Liver (tissue), 9 donors: ENCODE data around the gene PEX5. TPM values are rescaled to one million over a fixed set of nuclear protein-coding genes. Genes with fewer than 3 reads are reported as not detected.

ENCODE experiments used
- DNase-seq: peaks from one replicate; pipeline ENCODE4 v3.0.0-alpha.2; 2017; ENCODE audit warnings: low spot score
- H3K27ac ChIP-seq, 2 donors: one replicate each; pipeline ENCODE4 v1.7.0; 2013; ENCODE audit warnings: inconsistent platforms in 2 of 2, low read length in 2 of 2, control low read depth in 1 of 2, low read depth in 1 of 2, mild to moderate bottlenecking in 1 of 2
- H3K27me3 ChIP-seq, 4 donors: one replicate each; pipeline versions ENCODE4 v1.6.1 to v1.7.0; 2013; ENCODE audit warnings: low read length in 3 of 4, inconsistent platforms in 1 of 4, mild to moderate bottlenecking in 1 of 4, moderate library complexity in 1 of 4; ENCODE audit not compliant: control insufficient read depth in 4 of 4, insufficient read depth in 4 of 4
- H3K36me3 ChIP-seq, 4 donors: one replicate each; pipeline versions ENCODE4 v1.6.1 to v1.7.0; 2013; ENCODE audit warnings: low read length in 3 of 4, mild to moderate bottlenecking in 3 of 4, low read depth in 1 of 4, moderate library complexity in 1 of 4; ENCODE audit not compliant: control insufficient read depth in 4 of 4, insufficient read depth in 3 of 4
- H3K4me1 ChIP-seq, 4 donors: one replicate each; pipeline versions ENCODE4 v1.6.1 to v1.7.0; 2013; ENCODE audit warnings: low read length in 3 of 4, mild to moderate bottlenecking in 3 of 4, moderate library complexity in 1 of 4; ENCODE audit not compliant: control insufficient read depth in 4 of 4, insufficient read depth in 4 of 4
- H3K4me3 ChIP-seq, 3 donors: one replicate each; pipeline versions ENCODE4 v1.6.1 to v1.7.0; 2013; ENCODE audit warnings: low read length in 3 of 3, control low read depth in 1 of 3, low read depth in 1 of 3, mild to moderate bottlenecking in 1 of 3
- H3K9ac ChIP-seq, 2 donors: one replicate each; pipeline ENCODE4 v1.7.0; 2013; ENCODE audit warnings: low read length in 2 of 2, mild to moderate bottlenecking in 2 of 2, moderate library complexity in 2 of 2, control low read depth in 1 of 2, low read depth in 1 of 2
- H3K9me3 ChIP-seq, 4 donors: one replicate each; pipeline versions ENCODE4 v1.6.1 to v1.7.0; 2013; ENCODE audit warnings: low read length in 3 of 4; ENCODE audit not compliant: control insufficient read depth in 4 of 4
- EGR1 ChIP-seq, 2 donors: IDR thresholded peaks; 2 replicates each; pipeline ENCODE4 v1.6.1; 2016 to 2018; ENCODE audit warnings: antibody characterized with exemption in 2 of 2, low read depth in 2 of 2
- FOXA1 ChIP-seq: IDR thresholded peaks from 2 replicates; pipeline ENCODE4 v1.6.1; 2016; ENCODE audit warnings: antibody characterized with exemption
- FOXA2 ChIP-seq: IDR thresholded peaks from 2 replicates; pipeline ENCODE4 v1.6.1; 2016; ENCODE audit warnings: antibody characterized with exemption
- GABPA ChIP-seq, 2 donors: IDR thresholded peaks in 1 of 2; conservative IDR thresholded peaks in 1 of 2; 2 replicates each; pipeline ENCODE4 v1.6.1; 2016; ENCODE audit warnings: antibody characterized with exemption in 2 of 2, mild to moderate bottlenecking in 1 of 2, moderate library complexity in 1 of 2
- HNF4A ChIP-seq, 2 donors: conservative IDR thresholded peaks; 2 replicates each; pipeline ENCODE4 v1.6.1; 2016; ENCODE audit warnings: antibody characterized with exemption in 2 of 2, mild to moderate bottlenecking in 2 of 2
- HNF4G ChIP-seq: IDR thresholded peaks from 2 replicates; pipeline ENCODE4 v1.6.1; 2016; ENCODE audit warnings: antibody characterized with exemption
- NR2F2 ChIP-seq: IDR thresholded peaks from 2 replicates; pipeline ENCODE4 v1.6.1; 2016; ENCODE audit warnings: antibody characterized with exemption
- RAD21 ChIP-seq, 2 donors: IDR thresholded peaks; 2 replicates each; pipeline ENCODE4 v1.6.1; 2016; ENCODE audit warnings: antibody characterized with exemption in 2 of 2, mild to moderate bottlenecking in 2 of 2
- RXRA ChIP-seq, 2 donors: IDR thresholded peaks; 2 replicates each; pipeline ENCODE4 v1.6.1; 2017 to 2018; ENCODE audit warnings: antibody characterized with exemption in 2 of 2, mild to moderate bottlenecking in 1 of 2
- SP1 ChIP-seq: IDR thresholded peaks from 2 replicates; pipeline ENCODE4 v1.6.1; 2018; ENCODE audit warnings: antibody characterized with exemption, mild to moderate bottlenecking
- TAF1 ChIP-seq: conservative IDR thresholded peaks from 2 replicates; pipeline ENCODE4 v1.6.1; 2016; ENCODE audit warnings: antibody characterized with exemption, mild to moderate bottlenecking
- YY1 ChIP-seq: IDR thresholded peaks from 2 replicates; pipeline ENCODE4 v1.6.1; 2016; ENCODE audit warnings: antibody characterized with exemption, mild to moderate bottlenecking
- WGBS: extraction: QIAGEN DNeasy Blood & Tissue Kit; methylation state at CpG from one replicate; pipeline ENCODE4 v1.1.7; 2013; 5-methylcytosine and 5-hydroxymethylcytosine counted together
- polyA plus RNA-seq, 2 donors: library from polyadenylated mRNA; stranded (reverse) in 1 of 2; unstranded in 1 of 2; fragments of 200-250 nt in 1 of 2; fragments of >200 nt in 1 of 2; fragmentation: Nextera tagmentation in 1 of 2; extraction: Ambion mirVana in 1 of 2; gene quantifications; one replicate each; pipeline versions ENCODE4 v1.2.1 to v1.2.3, GENCODE V29; 2013 to 2015
- total RNA-seq, 2 donors: library from RNA; depleted of rRNA; stranded (reverse); fragments of >200 nt; gene quantifications; one replicate each; pipeline ENCODE4 v1.2.3, GENCODE V29; 2014
- TF ChIP-seq, protein P1 (sequence below): IDR thresholded peaks from 2 replicates; pipeline ENCODE4 v1.6.1; 2016; ENCODE audit warnings: antibody characterized with exemption
- TF ChIP-seq, protein P2 (sequence below): IDR thresholded peaks from 2 replicates; pipeline ENCODE4 v1.6.1; 2016; ENCODE audit warnings: antibody characterized with exemption, mild to moderate bottlenecking
- TF ChIP-seq, protein P3 (sequence below): IDR thresholded peaks from 2 replicates; pipeline ENCODE4 v1.6.1; 2016; ENCODE audit warnings: antibody characterized with exemption
- TF ChIP-seq, protein P4 (sequence below): fragments of 150-350 bp; IDR thresholded peaks from 2 replicates; pipeline ENCODE4 v1.5.1; 2017; ENCODE audit warnings: improper control_type of control experiment, low read depth, low read length; ENCODE audit not compliant: missing input control
- TF ChIP-seq, protein P5 (sequence below): IDR thresholded peaks from 2 replicates; pipeline ENCODE4 v1.6.1; 2016; ENCODE audit warnings: antibody characterized with exemption
- donor health status: healthy.
- donor health status: healthy.
- donor health status: healthy.
- donor health status: healthy.
- donor health status: healthy.

PEX5 gene
- total and polyA plus RNA-seq, 4 donors, result 5.7 to 37.9 (median 22.8) TPM

DNA sequence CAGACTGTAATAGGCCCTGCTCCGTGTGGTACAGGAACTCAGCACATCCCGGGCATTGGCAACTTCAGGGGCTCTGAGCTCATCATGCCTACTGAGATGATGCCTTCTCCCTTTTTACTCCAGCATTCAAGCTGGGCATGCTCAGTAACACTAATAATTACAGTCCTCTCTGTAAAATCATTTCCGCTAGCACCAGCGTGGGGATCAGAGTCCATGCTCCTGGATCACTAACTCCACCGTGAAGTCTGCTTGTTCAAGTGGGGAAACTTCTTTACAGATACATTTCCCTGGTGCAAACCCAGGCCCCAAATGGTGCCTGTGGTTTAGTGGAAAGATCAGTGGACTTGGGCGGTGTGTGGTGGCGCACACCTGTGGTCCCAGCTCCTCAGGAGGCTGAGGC, 42.6 kb upstream of the PEX5 start:
- WGBS, result 73% methylated on average over 7 of the region's 7 CpGs
- peaks cover 4 to 38% (median 31%) of the 10 kb centered on the region in 4 donors for H3K36me3 ChIP-seq
- no peak overlapping the region for H3K4me3 ChIP-seq
- H3K27ac ChIP-seq, result peak overlapping the region in 1 of 2 donors; percentile 49
- H3K9ac ChIP-seq, result no peak overlapping the region
- H3K4me1 ChIP-seq, result peaks cover 3 to 42% (median 26%) of the 10 kb centered on the region in 4 donors
- DNase-seq, result no peak
- H3K27me3 ChIP-seq, result no peaks in the 10 kb centered on the region
- TF ChIP-seq RXRA (IDR thresholded peaks at IDR 0.05), result peak in 1 of 2 donors; percentile 5
- no peak for TF ChIP-seq FOXA2
- no peak for TF ChIP-seq NR2F2
- TF ChIP-seq HNF4A (conservative IDR thresholded peaks at IDR 0.05), result peak; percentile 68 to 69
- TF ChIP-seq SP1, result peak; percentile 34
- no peaks in the 10 kb centered on the region for H3K9me3 ChIP-seq

DNA sequence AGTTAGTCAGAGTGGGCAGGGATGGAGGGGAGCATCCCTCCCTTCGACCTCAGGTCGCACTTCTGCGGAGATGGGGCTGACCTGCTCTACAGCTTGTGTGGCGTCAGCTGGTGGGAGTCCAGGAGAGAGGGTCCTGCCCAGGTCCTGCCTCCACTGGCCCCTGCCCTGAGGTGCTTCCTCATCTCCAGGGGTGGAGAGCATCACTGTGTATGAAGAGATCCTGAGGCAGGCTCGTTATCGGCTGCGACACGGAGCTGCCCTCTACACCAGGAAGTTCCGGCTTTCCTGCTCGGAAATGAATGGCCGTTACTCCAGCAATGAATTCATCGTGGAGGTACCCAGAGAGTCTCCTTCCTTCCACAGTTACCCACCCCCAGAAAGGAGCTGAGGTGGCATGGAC, 39.1 kb upstream of the PEX5 start:
- Histone ChIP-seq H3K27ac (peak overlapping the region in 1 of 2 donors; percentile 22), H3K9me3 (no peaks in the 10 kb centered on the region), H3K4me3 (no peak overlapping the region), H3K27me3 (no peaks in the 10 kb centered on the region), H3K36me3 (peaks cover 4 to 30% (median 26%) of the 10 kb centered on the region in 4 donors), H3K4me1 (peaks cover 0 to 47% (median 43%) of the 10 kb centered on the region in 4 donors), H3K9ac (no peak overlapping the region)
- TF ChIP-seq FOXA2 (no peak), RAD21 (IDR thresholded peaks at IDR 0.05) (no peak)
- WGBS, result 91% methylated on average over 12 of the region's 12 CpGs
- DNase-seq, result no peak

DNA sequence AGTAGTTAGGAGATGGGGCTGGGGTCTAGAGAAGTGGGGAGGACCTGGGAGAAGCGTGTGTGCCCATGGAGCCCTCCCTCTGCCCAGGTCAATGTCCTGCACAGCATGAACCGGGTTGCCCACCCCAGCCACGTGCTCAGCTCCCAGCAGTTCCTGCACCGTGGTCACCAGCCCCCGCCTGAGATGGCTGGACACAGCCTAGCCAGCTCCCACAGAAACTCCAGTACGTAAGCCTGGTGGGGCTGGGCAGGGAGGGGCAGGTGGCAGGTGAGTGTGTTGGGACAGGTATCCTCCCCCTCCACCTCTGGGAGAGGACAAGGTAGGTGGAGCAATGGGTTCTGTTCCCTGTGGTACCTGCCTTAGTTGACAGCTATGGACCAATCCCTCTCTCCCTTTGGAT, 38.6 kb upstream of the PEX5 start:
- no peaks in the 10 kb centered on the region for H3K9me3 ChIP-seq
- peaks cover 0 to 52% (median 45%) of the 10 kb centered on the region in 4 donors for H3K4me1 ChIP-seq
- H3K4me3 ChIP-seq, result no peak overlapping the region
- no peak overlapping the region for H3K9ac ChIP-seq
- H3K27ac ChIP-seq, result peak overlapping the region; percentile 22 to 27
- H3K36me3 ChIP-seq, result peaks cover 4 to 32% (median 27%) of the 10 kb centered on the region in 4 donors
- no peaks in the 10 kb centered on the region for H3K27me3 ChIP-seq
- DNase-seq, result no peak
- 85% methylated on average over 6 of the region's 6 CpGs for WGBS
- TF ChIP-seq HNF4G (no peak), RXRA (IDR thresholded peaks at IDR 0.05) (no peak), EGR1 (IDR thresholded peaks at IDR 0.05; ENCODE audit: low read depth in 2 of 2) (no peak), RAD21 (IDR thresholded peaks at IDR 0.05) (no peak), HNF4A (conservative IDR thresholded peaks at IDR 0.05) (no peak), YY1 (no peak), FOXA1 (no peak), TAF1 (no peak), GABPA (IDR thresholded peaks at IDR 0.05 in 1 of 2, conservative IDR thresholded peaks at IDR 0.05 in 1 of 2) (no peak), NR2F2 (no peak)
- TF ChIP-seq, protein P1, sequence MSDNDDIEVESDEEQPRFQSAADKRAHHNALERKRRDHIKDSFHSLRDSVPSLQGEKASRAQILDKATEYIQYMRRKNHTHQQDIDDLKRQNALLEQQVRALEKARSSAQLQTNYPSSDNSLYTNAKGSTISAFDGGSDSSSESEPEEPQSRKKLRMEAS, result no peak
- TF ChIP-seq, protein P2, sequence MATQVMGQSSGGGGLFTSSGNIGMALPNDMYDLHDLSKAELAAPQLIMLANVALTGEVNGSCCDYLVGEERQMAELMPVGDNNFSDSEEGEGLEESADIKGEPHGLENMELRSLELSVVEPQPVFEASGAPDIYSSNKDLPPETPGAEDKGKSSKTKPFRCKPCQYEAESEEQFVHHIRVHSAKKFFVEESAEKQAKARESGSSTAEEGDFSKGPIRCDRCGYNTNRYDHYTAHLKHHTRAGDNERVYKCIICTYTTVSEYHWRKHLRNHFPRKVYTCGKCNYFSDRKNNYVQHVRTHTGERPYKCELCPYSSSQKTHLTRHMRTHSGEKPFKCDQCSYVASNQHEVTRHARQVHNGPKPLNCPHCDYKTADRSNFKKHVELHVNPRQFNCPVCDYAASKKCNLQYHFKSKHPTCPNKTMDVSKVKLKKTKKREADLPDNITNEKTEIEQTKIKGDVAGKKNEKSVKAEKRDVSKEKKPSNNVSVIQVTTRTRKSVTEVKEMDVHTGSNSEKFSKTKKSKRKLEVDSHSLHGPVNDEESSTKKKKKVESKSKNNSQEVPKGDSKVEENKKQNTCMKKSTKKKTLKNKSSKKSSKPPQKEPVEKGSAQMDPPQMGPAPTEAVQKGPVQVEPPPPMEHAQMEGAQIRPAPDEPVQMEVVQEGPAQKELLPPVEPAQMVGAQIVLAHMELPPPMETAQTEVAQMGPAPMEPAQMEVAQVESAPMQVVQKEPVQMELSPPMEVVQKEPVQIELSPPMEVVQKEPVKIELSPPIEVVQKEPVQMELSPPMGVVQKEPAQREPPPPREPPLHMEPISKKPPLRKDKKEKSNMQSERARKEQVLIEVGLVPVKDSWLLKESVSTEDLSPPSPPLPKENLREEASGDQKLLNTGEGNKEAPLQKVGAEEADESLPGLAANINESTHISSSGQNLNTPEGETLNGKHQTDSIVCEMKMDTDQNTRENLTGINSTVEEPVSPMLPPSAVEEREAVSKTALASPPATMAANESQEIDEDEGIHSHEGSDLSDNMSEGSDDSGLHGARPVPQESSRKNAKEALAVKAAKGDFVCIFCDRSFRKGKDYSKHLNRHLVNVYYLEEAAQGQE, result no peak
- TF ChIP-seq, protein P3, sequence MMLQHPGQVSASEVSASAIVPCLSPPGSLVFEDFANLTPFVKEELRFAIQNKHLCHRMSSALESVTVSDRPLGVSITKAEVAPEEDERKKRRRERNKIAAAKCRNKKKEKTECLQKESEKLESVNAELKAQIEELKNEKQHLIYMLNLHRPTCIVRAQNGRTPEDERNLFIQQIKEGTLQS, result no peak
- TF ChIP-seq, protein P4, sequence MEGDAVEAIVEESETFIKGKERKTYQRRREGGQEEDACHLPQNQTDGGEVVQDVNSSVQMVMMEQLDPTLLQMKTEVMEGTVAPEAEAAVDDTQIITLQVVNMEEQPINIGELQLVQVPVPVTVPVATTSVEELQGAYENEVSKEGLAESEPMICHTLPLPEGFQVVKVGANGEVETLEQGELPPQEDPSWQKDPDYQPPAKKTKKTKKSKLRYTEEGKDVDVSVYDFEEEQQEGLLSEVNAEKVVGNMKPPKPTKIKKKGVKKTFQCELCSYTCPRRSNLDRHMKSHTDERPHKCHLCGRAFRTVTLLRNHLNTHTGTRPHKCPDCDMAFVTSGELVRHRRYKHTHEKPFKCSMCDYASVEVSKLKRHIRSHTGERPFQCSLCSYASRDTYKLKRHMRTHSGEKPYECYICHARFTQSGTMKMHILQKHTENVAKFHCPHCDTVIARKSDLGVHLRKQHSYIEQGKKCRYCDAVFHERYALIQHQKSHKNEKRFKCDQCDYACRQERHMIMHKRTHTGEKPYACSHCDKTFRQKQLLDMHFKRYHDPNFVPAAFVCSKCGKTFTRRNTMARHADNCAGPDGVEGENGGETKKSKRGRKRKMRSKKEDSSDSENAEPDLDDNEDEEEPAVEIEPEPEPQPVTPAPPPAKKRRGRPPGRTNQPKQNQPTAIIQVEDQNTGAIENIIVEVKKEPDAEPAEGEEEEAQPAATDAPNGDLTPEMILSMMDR, result no peak
- TF ChIP-seq, protein P5, sequence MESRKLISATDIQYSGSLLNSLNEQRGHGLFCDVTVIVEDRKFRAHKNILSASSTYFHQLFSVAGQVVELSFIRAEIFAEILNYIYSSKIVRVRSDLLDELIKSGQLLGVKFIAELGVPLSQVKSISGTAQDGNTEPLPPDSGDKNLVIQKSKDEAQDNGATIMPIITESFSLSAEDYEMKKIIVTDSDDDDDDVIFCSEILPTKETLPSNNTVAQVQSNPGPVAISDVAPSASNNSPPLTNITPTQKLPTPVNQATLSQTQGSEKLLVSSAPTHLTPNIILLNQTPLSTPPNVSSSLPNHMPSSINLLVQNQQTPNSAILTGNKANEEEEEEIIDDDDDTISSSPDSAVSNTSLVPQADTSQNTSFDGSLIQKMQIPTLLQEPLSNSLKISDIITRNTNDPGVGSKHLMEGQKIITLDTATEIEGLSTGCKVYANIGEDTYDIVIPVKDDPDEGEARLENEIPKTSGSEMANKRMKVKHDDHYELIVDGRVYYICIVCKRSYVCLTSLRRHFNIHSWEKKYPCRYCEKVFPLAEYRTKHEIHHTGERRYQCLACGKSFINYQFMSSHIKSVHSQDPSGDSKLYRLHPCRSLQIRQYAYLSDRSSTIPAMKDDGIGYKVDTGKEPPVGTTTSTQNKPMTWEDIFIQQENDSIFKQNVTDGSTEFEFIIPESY, result no peak
